Cardiac septum (tissue), 1 donor: ENCODE results near the gene RALGPS1. TPM values are rescaled to one million over a fixed set of nuclear protein-coding genes. Genes with fewer than 3 reads are reported as not detected.

ENCODE experiments used
- DNase-seq: peaks from one replicate; pipeline ENCODE4 v3.0.0-alpha.2; 2020; ENCODE audit warnings: low spot score
- intact Hi-C: fragments of 100-400 bp; cut with DNase I; formaldehyde crosslinking; loops from one replicate; pipeline ENCODE4 v1.14.0; 2022
- long read RNA-seq: library from polyadenylated mRNA; unstranded; transcript quantifications from one replicate; pipeline ENCODE4 v2.0.0, GENCODE V29; 2021
- total RNA-seq: library from RNA; stranded (reverse); fragmentation: NEBNext Ultra II Directional; extraction: Animal tissue kit (Norgen Biotek cat#: 25700); gene quantifications from one replicate; pipeline ENCODE4 v1.2.1, GENCODE V29; 2021
- donor health status: DM: no; HTN: no; CAD: no.

The RALGPS1 gene
- 21.8 TPM for total RNA-seq
- long read RNA-seq, partial matches to known transcripts, result 5 of 32 reads
- long read RNA-seq, other reads (novel, unspliced or antisense), result 25 of 32 reads

- peak; percentile 97 for DNase-seq
- intact Hi-C loops, result no loop called here
Observed at GRCh38 chr9:126914458-126915280, at the start of gene RALGPS1. RALGPS1 (plus strand) TSS chr9:126914782; CDS start chr9:126962290, 47,508 bp downstream.

- no peak for DNase-seq
- intact Hi-C loops, result no loop called here
Observed at GRCh38 chr9:126869368-126869767, 45.2 kb upstream of the RALGPS1 start.

- intact Hi-C loops, result no loop called here
- DNase-seq, result no peak
Observed at GRCh38 chr9:126872516-126872915, 42.1 kb upstream of the RALGPS1 start.

- intact Hi-C loops, result no loop called here
- no peak for DNase-seq
Observed at GRCh38 chr9:126874546-126875314, 39.9 kb upstream of the RALGPS1 start.

GRCh38 chr9:126875756-126876510, 38.6 kb upstream of the RALGPS1 start:
- no peak for DNase-seq
- intact Hi-C loops, result no loop called here

GRCh38 chr9:126876531-126876930, 38.1 kb upstream of the RALGPS1 start:
- intact Hi-C loops, result no loop called here
- no peak for DNase-seq

GRCh38 chr9:126877418-126877817, 37.2 kb upstream of the RALGPS1 start:
- intact Hi-C loops, result no loop called here
- no peak for DNase-seq

GRCh38 chr9:126879288-126879687, 35.3 kb upstream of the RALGPS1 start:
- no peak for DNase-seq
- intact Hi-C loops, result no loop called here

- intact Hi-C loops, result no loop called here
Observed at GRCh38 chr9:126880226-126880946, 34.2 kb upstream of the RALGPS1 start.

GRCh38 chr9:126880947-126881332, 33.6 kb upstream of the RALGPS1 start:
- intact Hi-C loops, result no loop called here
- DNase-seq, result no peak

More at GRCh38 chr9:126880226-126880946, 34.2 kb upstream of the RALGPS1 start:
- DNase-seq, result no peak

GRCh38 chr9:126882746-126883145, 31.8 kb upstream of the RALGPS1 start:
- no peak for DNase-seq
- intact Hi-C loops, result no loop called here

GRCh38 chr9:126883636-126884035, 30.9 kb upstream of the RALGPS1 start:
- DNase-seq, result no peak
- intact Hi-C loops, result no loop called here

- intact Hi-C loops, result no loop called here
- DNase-seq, result no peak
Observed at GRCh38 chr9:126885131-126885641, 29.4 kb upstream of the RALGPS1 start.

- intact Hi-C loops, result no loop called here
- no peak for DNase-seq
Observed at GRCh38 chr9:126886034-126886822, 28.4 kb upstream of the RALGPS1 start.

GRCh38 chr9:126886897-126887296, 27.7 kb upstream of the RALGPS1 start:
- intact Hi-C loops, result no loop called here
- DNase-seq, result no peak

- DNase-seq, result no peak
- intact Hi-C loops, result no loop called here
Observed at GRCh38 chr9:126891676-126892075, 22.9 kb upstream of the RALGPS1 start.

GRCh38 chr9:126893079-126893478, 21.5 kb upstream of the RALGPS1 start:
- intact Hi-C loops, result no loop called here
- no peak for DNase-seq

GRCh38 chr9:126894052-126894603, 20.5 kb upstream of the RALGPS1 start:
- peak; percentile 43 for DNase-seq
- intact Hi-C loops, result no loop called here
